ENCODE data around the gene CDADC1.

GRCh38 chr13:49341941-49342340 lies 94.2 kb downstream of the CDADC1 start:
- TF ChIP-seq CTCF (IDR thresholded peaks at IDR 0.05) (no peak), POLR2A (IDR thresholded peaks at IDR 0.05) (no peak)

Measured in esophagus squamous epithelium (tissue), 4 donors.